Ovary (tissue), 9 donors: ENCODE results near the gene FBXO30. TPM values are rescaled to one million over a fixed set of nuclear protein-coding genes. Genes with fewer than 3 reads are reported as not detected.

Experiments used
- DNase-seq, 5 donors: peaks; one replicate each; pipeline ENCODE4 v3.0.0-alpha.2; 2019 to 2020
- H3K27ac ChIP-seq, 2 donors: fragments of 200-600 bp; one replicate each; pipeline versions ENCODE4 v1.5.1 to v1.8.0; 2019 to 2022
- H3K27me3 ChIP-seq: fragments of 200-600 bp; one replicate; pipeline ENCODE4 v1.8.0; 2022
- H3K36me3 ChIP-seq: fragments of 200-600 bp; sonication (generic); one replicate; pipeline ENCODE4 v1.5.1; 2019
- H3K4me1 ChIP-seq: one replicate; pipeline ENCODE4 v1.8.1; 2013; ENCODE audit warnings: mild to moderate bottlenecking, moderate library complexity; ENCODE audit not compliant: insufficient read depth
- H3K4me3 ChIP-seq: fragments of 200-600 bp; sonication (generic); one replicate; pipeline ENCODE4 v1.5.1; 2017
- H3K9me3 ChIP-seq, 2 donors: fragments of 200-600 bp in 1 of 2; sonication (generic) in 1 of 2; one replicate each; pipeline versions ENCODE4 v1.5.1 to v1.8.1; 2013 to 2019; ENCODE audit warnings: mild to moderate bottlenecking in 1 of 2, moderate library complexity in 1 of 2
- EP300 ChIP-seq: sonication (generic); formaldehyde crosslinking; IDR thresholded peaks from one replicate; pipeline ENCODE4 v1.6.1; 2017; ENCODE audit warnings: antibody characterized with exemption
- POLR2A ChIP-seq: fragments of 450-650 bp; IDR thresholded peaks from one replicate; pipeline ENCODE4 v1.6.1; 2017; ENCODE audit warnings: antibody characterized with exemption, mild to moderate bottlenecking, moderate library complexity
- WGBS, 3 donors: extraction: QIAGEN DNeasy Blood & Tissue Kit in 1 of 3; methylation state at CpG; one replicate each; pipeline versions ENCODE4 v1.1.5 to v1.1.7; 2013 to 2017; 5-methylcytosine and 5-hydroxymethylcytosine counted together
- intact Hi-C, 4 donors: fragments of 100-400 bp; cut with DNase I; formaldehyde crosslinking; loops; one replicate each; pipeline versions ENCODE4 v1.11.0 to v1.15.1; 2022 to 2023
- polyA plus RNA-seq, 2 donors: library from polyadenylated mRNA; stranded (reverse); fragments of 200-250 nt in 1 of 2; fragments of 350-450 nt in 1 of 2; fragmentation: Illumina TruSeq in 1 of 2; extraction: RNeasy Lipid Tissue Mini Kit (QIAGEN cat#74804) in 1 of 2; gene quantifications; one replicate each; pipeline ENCODE4 v1.2.3, GENCODE V29; 2013 to 2014
- total RNA-seq, 7 donors: library from RNA; depleted of rRNA in 2 of 7; stranded (reverse); fragments of >200 nt in 2 of 7; fragmentation: NEBNext Ultra II Directional in 3 of 7; extraction: Animal tissue kit (Norgen Biotek cat#: 25700) in 3 of 7; gene quantifications; one replicate each; pipeline versions ENCODE4 v1.1.0 to v1.2.4, GENCODE V29; 2016 to 2023
- TF ChIP-seq, protein P1 (sequence below), 3 donors: fragments of 450-650 bp in 2 of 3; fragments of 200-600 bp in 1 of 3; IDR thresholded peaks; one replicate each; pipeline versions ENCODE4 v1.5.1 to v1.8.0; 2016 to 2022; ENCODE audit warnings: antibody characterized with exemption in 3 of 3, mild to moderate bottlenecking in 1 of 3
- donor health status: DM: no; HTN: no; CAD: no; lungs with moderate emphysema.
- donor health status: DM: no; HTN: no; CAD: no.
- donor health status: Bipolar disorder and iron deficiency.
- donor health status: DM: yes; HTN: yes; CAD: no.
- donor health status: DM: no; HTN: no; CAD: no.
- donor health status: DM: yes; HTN: yes; CAD: no.

The FBXO30 gene
- total and polyA plus RNA-seq, 9 donors = 5.6 to 13.5 (median 9.6) TPM

DNA sequence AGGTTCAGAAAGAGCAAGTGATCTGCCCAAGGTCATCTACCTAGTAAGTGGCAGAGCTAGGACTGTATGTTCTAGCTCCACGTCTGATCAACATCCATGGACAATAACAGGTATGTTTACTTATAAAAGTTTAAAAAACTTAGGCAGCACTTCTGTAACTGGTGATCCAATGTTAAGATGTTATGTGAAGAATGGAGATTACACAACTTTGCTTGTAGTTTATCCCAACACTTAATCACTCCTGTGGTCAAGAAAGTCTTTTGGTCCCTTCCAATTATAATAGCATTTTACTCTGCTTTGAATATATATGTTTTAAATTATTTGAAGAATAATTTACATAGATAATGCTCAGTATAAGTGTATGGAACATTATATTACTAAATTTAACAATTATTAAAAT, 4.8 kb downstream of the FBXO30 start:
- Histone ChIP-seq H3K27me3 (no peaks in the 10 kb centered on the region), H3K4me3 (no peak overlapping the region), H3K4me1 (peaks cover 2% of the 10 kb centered on the region), H3K9me3 (no peaks in the 10 kb centered on the region), H3K27ac (no peak overlapping the region), H3K36me3 (no peaks in the 10 kb centered on the region)
- 68 to 82% (median 80%) methylated on average over 1 of the region's 1 CpG for WGBS, 3 donors
- TF ChIP-seq EP300 (no peak), POLR2A (no peak)
- TF ChIP-seq, protein P1, sequence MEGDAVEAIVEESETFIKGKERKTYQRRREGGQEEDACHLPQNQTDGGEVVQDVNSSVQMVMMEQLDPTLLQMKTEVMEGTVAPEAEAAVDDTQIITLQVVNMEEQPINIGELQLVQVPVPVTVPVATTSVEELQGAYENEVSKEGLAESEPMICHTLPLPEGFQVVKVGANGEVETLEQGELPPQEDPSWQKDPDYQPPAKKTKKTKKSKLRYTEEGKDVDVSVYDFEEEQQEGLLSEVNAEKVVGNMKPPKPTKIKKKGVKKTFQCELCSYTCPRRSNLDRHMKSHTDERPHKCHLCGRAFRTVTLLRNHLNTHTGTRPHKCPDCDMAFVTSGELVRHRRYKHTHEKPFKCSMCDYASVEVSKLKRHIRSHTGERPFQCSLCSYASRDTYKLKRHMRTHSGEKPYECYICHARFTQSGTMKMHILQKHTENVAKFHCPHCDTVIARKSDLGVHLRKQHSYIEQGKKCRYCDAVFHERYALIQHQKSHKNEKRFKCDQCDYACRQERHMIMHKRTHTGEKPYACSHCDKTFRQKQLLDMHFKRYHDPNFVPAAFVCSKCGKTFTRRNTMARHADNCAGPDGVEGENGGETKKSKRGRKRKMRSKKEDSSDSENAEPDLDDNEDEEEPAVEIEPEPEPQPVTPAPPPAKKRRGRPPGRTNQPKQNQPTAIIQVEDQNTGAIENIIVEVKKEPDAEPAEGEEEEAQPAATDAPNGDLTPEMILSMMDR (IDR thresholded peaks at IDR 0.05) = no peak
- DNase-seq = no peak
- intact Hi-C loops = loop anchor here (5.0 to 10.0 kb wide), 5 partner anchors 72 to 1395 kb away; partner anchors contain the start of genes EPM2A (in 3 of the 4), SHPRH (in 1 of the 4) and STXBP5 (in 1 of the 4)

DNA sequence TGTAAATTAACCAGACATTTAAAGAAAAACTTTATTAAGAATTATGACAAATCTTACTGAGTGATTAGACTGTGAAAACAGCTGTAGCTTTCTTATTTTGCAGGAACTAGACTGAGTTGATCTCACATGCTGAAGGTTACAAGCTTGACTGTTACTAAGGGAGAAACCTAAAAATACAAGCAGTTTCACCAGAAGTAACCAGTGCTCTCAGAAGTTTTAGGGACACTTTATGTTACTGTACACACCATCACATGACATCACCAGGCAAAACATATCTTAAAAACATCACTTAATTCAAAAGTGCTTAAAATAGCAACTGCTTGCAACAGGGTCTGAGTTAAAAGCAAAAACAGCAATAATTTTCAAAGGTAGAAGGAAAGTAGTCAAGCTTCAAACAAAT, 5.4 kb downstream of the FBXO30 start:
- no peak overlapping the region for H3K4me3 ChIP-seq
- no peaks in the 10 kb centered on the region for H3K9me3 ChIP-seq
- peaks cover 3% of the 10 kb centered on the region for H3K4me1 ChIP-seq
- intact Hi-C loops = no loop called here
- no peak for DNase-seq
- H3K27me3 ChIP-seq = no peaks in the 10 kb centered on the region
- H3K27ac ChIP-seq = no peak overlapping the region
- TF ChIP-seq, protein P1 (IDR thresholded peaks at IDR 0.05) = no peak
- no peak for TF ChIP-seq EP300
- TF ChIP-seq POLR2A = no peak
- H3K36me3 ChIP-seq = no peaks in the 10 kb centered on the region

DNA sequence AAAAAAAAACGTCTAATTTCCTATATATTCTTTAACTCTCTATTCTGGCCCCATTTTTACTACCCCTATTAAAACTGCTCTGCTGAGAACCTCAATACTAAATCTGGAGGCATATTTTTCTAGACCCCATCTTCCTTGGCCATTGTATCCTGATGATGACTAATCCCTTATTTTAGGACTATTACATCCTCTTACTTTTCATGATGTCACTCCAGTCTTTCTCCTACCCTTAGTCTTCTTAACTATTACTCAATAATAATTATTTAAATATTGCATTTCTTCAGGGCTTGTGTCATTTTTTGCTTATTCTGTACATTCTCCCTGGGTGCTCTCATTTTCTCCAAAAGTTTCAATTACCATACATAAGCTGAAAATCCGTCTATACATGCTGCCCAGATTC, 6.4 kb downstream of the FBXO30 start:
- no peak for DNase-seq
- TF ChIP-seq POLR2A (no peak), EP300 (no peak)
- TF ChIP-seq, protein P1 (IDR thresholded peaks at IDR 0.05) = no peak
- H3K27me3 ChIP-seq = no peaks in the 10 kb centered on the region
- H3K9me3 ChIP-seq = no peaks in the 10 kb centered on the region
- no peak overlapping the region for H3K4me3 ChIP-seq
- 84 to 91% (median 85%) methylated on average over 2 of the region's 2 CpGs for WGBS, 3 donors
- intact Hi-C loops = no loop called here
- no peaks in the 10 kb centered on the region for H3K36me3 ChIP-seq
- peaks cover 3% of the 10 kb centered on the region for H3K4me1 ChIP-seq
- no peak overlapping the region for H3K27ac ChIP-seq

DNA sequence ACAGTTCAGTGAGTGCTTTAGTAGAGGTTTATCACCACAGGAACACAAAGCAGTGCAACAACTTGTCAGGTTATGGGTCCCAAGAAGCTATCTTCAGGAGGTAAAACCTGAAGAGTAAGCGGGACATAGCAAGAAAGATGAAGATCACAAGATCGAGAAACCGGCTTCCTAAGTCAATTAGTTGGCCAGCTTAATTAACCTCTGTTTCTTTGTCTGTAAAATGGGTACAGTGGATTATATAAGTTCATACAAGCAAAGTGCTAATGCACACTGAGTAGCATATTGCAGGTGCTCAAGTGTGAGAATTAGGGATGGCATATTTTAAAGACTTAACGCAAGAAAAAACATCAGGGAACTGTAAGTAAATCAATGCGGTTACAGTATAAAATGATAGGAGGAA, 12.5 kb downstream of the FBXO30 start:
- intact Hi-C loops = no loop called here
- no peak overlapping the region for H3K4me3 ChIP-seq
- no peak for DNase-seq
- 96 to 98% (median 97%) methylated on average over 5 of the region's 5 CpGs for WGBS, 3 donors
- no peaks in the 10 kb centered on the region for H3K27me3 ChIP-seq
- H3K27ac ChIP-seq = no peak overlapping the region
- TF ChIP-seq, protein P1 (IDR thresholded peaks at IDR 0.05) = no peak
- TF ChIP-seq EP300 (no peak), POLR2A (no peak)
- H3K36me3 ChIP-seq = no peaks in the 10 kb centered on the region
- H3K4me1 ChIP-seq = peaks cover 1% of the 10 kb centered on the region
- no peaks in the 10 kb centered on the region for H3K9me3 ChIP-seq

DNA sequence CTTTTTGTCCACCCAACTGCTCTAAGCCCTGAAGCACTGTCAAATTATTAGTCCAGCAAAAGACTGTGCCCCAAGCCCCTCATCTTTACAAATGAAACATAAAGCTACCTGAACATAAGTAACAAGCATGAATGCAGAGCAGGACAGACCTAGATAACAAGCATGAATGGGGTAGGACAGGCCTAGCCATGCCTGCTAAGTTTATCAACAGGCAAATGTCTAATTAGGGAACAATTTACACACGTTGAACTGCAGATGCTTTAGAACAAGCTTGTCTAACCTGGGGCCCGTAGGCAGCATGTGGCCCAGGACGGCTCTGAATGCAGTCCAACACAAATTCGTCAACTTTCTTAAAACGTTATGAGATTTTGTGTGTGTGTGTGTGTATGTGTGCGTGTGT, 13.6 kb downstream of the FBXO30 start:
- Histone ChIP-seq H3K4me1 (peaks cover 1% of the 10 kb centered on the region), H3K9me3 (no peaks in the 10 kb centered on the region), H3K27ac (no peak overlapping the region), H3K4me3 (no peak overlapping the region), H3K27me3 (no peaks in the 10 kb centered on the region), H3K36me3 (no peaks in the 10 kb centered on the region)
- 78 to 83% (median 80%) methylated on average over 6 of the region's 6 CpGs for WGBS, 3 donors
- intact Hi-C loops = no loop called here
- TF ChIP-seq, protein P1 (IDR thresholded peaks at IDR 0.05) = no peak
- TF ChIP-seq POLR2A (no peak), EP300 (no peak)
- DNase-seq = no peak
